ENCODE measurements around the gene DENND1A.

Gene DENND1A

GRCh38 chr9:123686131-123686828 is 243.6 kb downstream of the DENND1A start:
- DNase-seq (ENCODE audit: low spot score), result peak; percentile 15

DNA sequence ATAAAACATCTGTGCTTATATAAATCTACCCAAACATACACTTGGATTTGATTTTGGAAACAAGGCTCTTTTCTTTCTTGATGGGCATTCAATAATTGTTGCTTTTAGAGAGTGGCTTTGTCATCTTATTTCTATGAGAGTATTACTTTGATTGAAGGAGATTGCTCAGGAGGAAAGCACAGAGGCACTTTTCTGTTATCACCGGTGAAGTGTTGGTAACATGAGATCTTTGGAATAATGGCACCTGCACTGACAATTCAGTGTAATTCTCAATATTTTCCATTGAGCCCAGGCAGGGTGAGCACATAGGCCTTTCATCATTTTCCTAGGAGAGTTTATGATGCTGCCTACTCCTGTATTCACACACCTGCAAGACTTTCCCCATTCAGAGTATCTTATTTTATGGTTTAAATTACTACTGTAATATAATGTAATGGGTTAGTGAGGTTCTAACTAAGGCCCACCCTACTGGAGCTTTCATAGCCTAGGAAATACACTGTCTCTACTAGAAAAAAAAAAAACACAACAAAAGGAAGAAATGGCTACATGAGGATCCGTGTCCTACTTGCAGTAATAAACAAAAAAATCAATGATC is 244.3 kb downstream of the DENND1A start:
- DNase-seq (ENCODE audit: low spot score), result no peak

GRCh38 chr9:123684393-123685149 is 245.4 kb downstream of the DENND1A start:
- no peak for DNase-seq (ENCODE audit: low spot score)

DNA sequence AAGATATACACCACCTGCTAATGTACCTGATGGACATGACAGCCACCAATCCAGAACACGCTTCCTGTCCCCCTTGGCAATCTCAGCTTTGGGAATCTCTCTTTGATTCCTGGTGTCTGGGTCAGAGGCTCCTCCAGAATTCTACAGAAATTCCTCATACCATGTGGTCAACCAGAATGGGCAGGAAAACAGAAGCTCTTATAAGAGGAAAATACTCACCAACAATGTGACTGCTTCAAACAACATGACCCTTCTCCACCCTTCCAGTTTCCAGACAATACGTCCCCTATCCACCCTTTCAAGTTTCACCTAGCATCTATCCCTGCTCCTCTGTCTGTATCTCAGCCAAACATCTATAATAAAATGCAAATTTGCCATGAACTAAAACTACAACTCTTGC is 247.2 kb downstream of the DENND1A start:
- no peak for DNase-seq (ENCODE audit: low spot score)

- no peak for DNase-seq (ENCODE audit: low spot score)
Measured at GRCh38 chr9:123680352-123680751, 249.6 kb downstream of the DENND1A start.

GRCh38 chr9:123679330-123679987 is 250.5 kb downstream of the DENND1A start:
- DNase-seq (ENCODE audit: low spot score), result no peak

DNA sequence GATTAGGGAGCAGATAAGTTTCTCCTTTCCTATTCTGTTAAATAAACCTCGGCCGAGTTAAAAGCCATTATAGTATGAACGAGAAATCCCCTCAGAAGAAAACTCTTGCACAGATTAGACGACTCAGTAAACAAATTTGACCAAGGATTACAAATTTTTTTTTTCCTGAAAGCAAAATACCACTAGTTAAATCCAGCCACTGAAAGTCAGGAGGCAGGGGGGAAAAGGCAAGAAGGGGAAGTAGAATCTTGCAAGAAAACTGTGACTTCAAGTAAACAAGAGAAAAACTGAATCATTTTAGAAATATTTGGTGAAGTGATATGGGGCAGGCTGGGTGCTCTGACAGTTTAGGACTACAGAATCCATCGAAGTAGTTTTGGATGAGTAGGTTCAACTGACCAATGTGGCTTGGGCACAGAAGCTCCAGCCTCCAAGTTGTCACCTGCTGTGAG is 251.0 kb downstream of the DENND1A start:
- DNase-seq (ENCODE audit: low spot score), result no peak

- no peak for DNase-seq (ENCODE audit: low spot score)
Measured at GRCh38 chr9:123678038-123678877, 251.7 kb downstream of the DENND1A start.

GRCh38 chr9:123676869-123677268 is 253.1 kb downstream of the DENND1A start:
- no peak for DNase-seq (ENCODE audit: low spot score)

DNA sequence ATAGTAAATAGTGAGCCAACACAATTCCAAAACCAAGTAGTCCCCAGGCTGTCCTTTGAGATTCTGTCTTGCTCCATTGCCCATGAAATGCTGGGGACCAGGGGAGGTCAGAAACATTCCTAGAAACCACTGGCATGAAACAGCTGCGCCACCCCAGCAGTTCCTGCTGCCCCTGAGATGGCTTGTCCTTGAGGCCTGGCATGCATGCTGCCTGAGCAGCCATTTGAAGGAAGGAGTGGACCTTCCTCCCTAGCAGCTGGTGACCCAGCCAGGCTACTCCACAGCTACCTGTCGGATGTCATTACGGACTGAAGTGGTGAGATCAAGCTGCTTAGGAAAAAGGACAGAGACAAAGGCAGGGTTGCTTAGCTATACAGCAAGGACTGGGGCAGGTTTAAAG is 260.6 kb downstream of the DENND1A start:
- peak; percentile 21 for DNase-seq (ENCODE audit: low spot score)

GRCh38 chr9:123663529-123663928 is 266.4 kb downstream of the DENND1A start:
- no peak for DNase-seq (ENCODE audit: low spot score)

- no peak for DNase-seq (ENCODE audit: low spot score)
Measured at GRCh38 chr9:123662057-123662776, 267.7 kb downstream of the DENND1A start.

GRCh38 chr9:123660691-123661466 is 269.0 kb downstream of the DENND1A start:
- DNase-seq (ENCODE audit: low spot score), result no peak

GRCh38 chr9:123659358-123659757 is 270.6 kb downstream of the DENND1A start:
- no peak for DNase-seq (ENCODE audit: low spot score)

GRCh38 chr9:123658792-123659191 is 271.1 kb downstream of the DENND1A start:
- no peak for DNase-seq (ENCODE audit: low spot score)

- DNase-seq (ENCODE audit: low spot score), result no peak
Measured at GRCh38 chr9:123657941-123658340, 272.0 kb downstream of the DENND1A start.

- no peak for DNase-seq (ENCODE audit: low spot score)
Measured at GRCh38 chr9:123657099-123657498, 272.8 kb downstream of the DENND1A start.

DNA sequence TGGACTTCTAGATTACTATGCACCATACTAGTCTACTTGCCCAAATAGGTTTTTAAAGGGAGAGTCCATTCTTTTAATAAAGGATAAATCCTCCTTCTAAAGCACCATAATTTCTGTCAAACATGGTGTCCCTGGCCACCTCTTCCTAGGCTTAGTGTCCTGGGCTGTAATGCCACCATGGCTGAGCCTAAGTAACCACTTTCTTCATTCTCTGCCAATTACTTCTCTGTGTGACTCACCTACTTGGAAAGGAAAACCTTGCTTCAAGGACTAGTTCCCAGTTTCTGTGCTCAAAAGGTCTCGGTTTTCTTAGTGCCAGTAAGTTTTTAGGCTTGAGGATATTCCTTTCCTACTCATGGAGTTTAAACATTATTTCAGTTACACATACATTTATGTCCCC is 273.4 kb downstream of the DENND1A start:
- no peak for DNase-seq (ENCODE audit: low spot score)

DNA sequence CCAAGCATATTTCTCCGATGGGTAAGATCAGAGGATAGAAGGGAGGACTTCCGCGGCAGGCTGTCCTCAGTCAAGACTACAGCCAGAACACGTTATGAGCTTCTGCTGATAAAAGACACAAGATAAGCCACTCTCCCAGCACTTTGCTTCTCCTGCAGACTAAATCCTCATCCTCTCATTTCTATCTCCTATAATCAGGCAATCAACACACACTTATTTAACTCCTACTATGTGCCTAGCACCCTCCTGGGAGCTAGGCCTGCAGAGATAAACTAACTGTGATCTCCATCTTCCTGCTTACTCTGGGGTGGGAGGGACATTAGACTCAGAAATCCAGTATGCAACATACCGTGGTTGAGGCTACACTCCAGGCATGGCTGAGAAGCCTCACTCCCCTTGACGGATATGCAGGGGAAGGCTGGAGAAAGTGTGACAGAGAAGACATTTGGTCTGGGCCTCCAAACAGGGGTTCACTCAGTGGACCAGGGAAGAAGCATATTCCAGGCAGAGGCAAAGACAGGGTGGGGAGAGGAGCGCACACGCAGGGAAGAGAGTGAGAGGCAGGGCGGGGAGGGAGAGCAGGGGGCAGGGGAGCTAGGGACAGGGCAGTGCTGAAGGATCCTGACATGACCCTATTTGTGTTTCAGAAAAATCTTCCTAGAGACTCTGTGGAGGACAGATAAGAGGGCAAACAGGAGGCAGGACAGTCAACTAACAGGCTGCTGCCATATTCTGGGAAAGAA is 274.1 kb downstream of the DENND1A start:
- DNase-seq (ENCODE audit: low spot score), result no peak

Data from cerebellar cortex (tissue), 1 donor.